Measurements from ENCODE around the gene CENPX.

The CENPX gene

GRCh38 chr17:82000803-82001570 is 21.7 kb downstream of the CENPX start:
- no peak overlapping the region for H3K4me3 ChIP-seq (ENCODE audit: extremely low read depth, insufficient read depth, low read length, poor library complexity, severe bottlenecking)
- WGBS, 2 experiments (ENCODE audit: insufficient coverage in 2 of 2) = 93% methylated on average over 17 to 31 of the region's 32 CpGs

GRCh38 chr17:81999976-82000802 is 22.5 kb downstream of the CENPX start:
- WGBS, 2 experiments (ENCODE audit: insufficient coverage in 2 of 2) = 89 to 93% methylated on average over 28 to 34 of the region's 36 CpGs
- peaks cover 13% of the 10 kb centered on the region for H3K36me3 ChIP-seq (ENCODE audit: control insufficient read depth, insufficient read depth, low read length)
- no peaks in the 10 kb centered on the region for H3K9me3 ChIP-seq (ENCODE audit: control insufficient read depth, low read length)
- no peak overlapping the region for H3K27ac ChIP-seq (ENCODE audit: low read depth, low read length, severe bottlenecking)
- no peak overlapping the region for H3K4me3 ChIP-seq (ENCODE audit: extremely low read depth, insufficient read depth, low read length, poor library complexity, severe bottlenecking)
- peaks cover 44% of the 10 kb centered on the region for H3K4me1 ChIP-seq (ENCODE audit: control insufficient read depth, insufficient read depth, low read length, poor library complexity, severe bottlenecking)

More at GRCh38 chr17:82000803-82001570, 21.7 kb downstream of the CENPX start:
- H3K27ac ChIP-seq (ENCODE audit: low read depth, low read length, severe bottlenecking) = no peak overlapping the region
- peaks cover 51% of the 10 kb centered on the region for H3K4me1 ChIP-seq (ENCODE audit: control insufficient read depth, insufficient read depth, low read length, poor library complexity, severe bottlenecking)
- H3K36me3 ChIP-seq (ENCODE audit: control insufficient read depth, insufficient read depth, low read length) = peaks cover 13% of the 10 kb centered on the region
- no peaks in the 10 kb centered on the region for H3K9me3 ChIP-seq (ENCODE audit: control insufficient read depth, low read length)

- H3K4me1 ChIP-seq (ENCODE audit: control insufficient read depth, insufficient read depth, low read length, poor library complexity, severe bottlenecking) = peaks cover 39% of the 10 kb centered on the region
- no peaks in the 10 kb centered on the region for H3K9me3 ChIP-seq (ENCODE audit: control insufficient read depth, low read length)
- peaks cover 18% of the 10 kb centered on the region for H3K36me3 ChIP-seq (ENCODE audit: control insufficient read depth, insufficient read depth, low read length)
- H3K27ac ChIP-seq (ENCODE audit: low read depth, low read length, severe bottlenecking) = no peak overlapping the region
- WGBS, 2 experiments (ENCODE audit: insufficient coverage in 2 of 2) = 95 to 96% methylated on average over 11 of the region's 12 CpGs
- no peak overlapping the region for H3K4me3 ChIP-seq (ENCODE audit: extremely low read depth, insufficient read depth, low read length, poor library complexity, severe bottlenecking)
These were observed 23.1 kb downstream of the CENPX start for GRCh38 chr17:81999587-81999975.

- no peaks in the 10 kb centered on the region for H3K9me3 ChIP-seq (ENCODE audit: control insufficient read depth, low read length)
- H3K4me1 ChIP-seq (ENCODE audit: control insufficient read depth, insufficient read depth, low read length, poor library complexity, severe bottlenecking) = peaks cover 33% of the 10 kb centered on the region
- WGBS, 2 experiments (ENCODE audit: insufficient coverage in 2 of 2) = 94 to 96% methylated on average over 11 to 13 of the region's 14 CpGs
- H3K4me3 ChIP-seq (ENCODE audit: extremely low read depth, insufficient read depth, low read length, poor library complexity, severe bottlenecking) = no peak overlapping the region
- no peak overlapping the region for H3K27ac ChIP-seq (ENCODE audit: low read depth, low read length, severe bottlenecking)
- peaks cover 18% of the 10 kb centered on the region for H3K36me3 ChIP-seq (ENCODE audit: control insufficient read depth, insufficient read depth, low read length)
These were observed 23.8 kb downstream of the CENPX start for GRCh38 chr17:81998691-81999438.

- Histone ChIP-seq H3K36me3 (ENCODE audit: control insufficient read depth, insufficient read depth, low read length) (peaks cover 18% of the 10 kb centered on the region), H3K4me1 (ENCODE audit: control insufficient read depth, insufficient read depth, low read length, poor library complexity, severe bottlenecking) (peaks cover 29% of the 10 kb centered on the region), H3K9me3 (ENCODE audit: control insufficient read depth, low read length) (no peaks in the 10 kb centered on the region), H3K27ac (ENCODE audit: low read depth, low read length, severe bottlenecking) (no peak overlapping the region), H3K4me3 (ENCODE audit: extremely low read depth, insufficient read depth, low read length, poor library complexity, severe bottlenecking) (no peak overlapping the region)
- 98 to 99% methylated on average over 4 to 6 of the region's 7 CpGs for WGBS, 2 experiments (ENCODE audit: insufficient coverage in 2 of 2)
These were observed 24.5 kb downstream of the CENPX start for GRCh38 chr17:81998212-81998611.

- 96 to 97% methylated on average over 24 to 28 of the region's 30 CpGs for WGBS, 2 experiments (ENCODE audit: insufficient coverage in 2 of 2)
- peaks cover 18% of the 10 kb centered on the region for H3K36me3 ChIP-seq (ENCODE audit: control insufficient read depth, insufficient read depth, low read length)
- H3K27ac ChIP-seq (ENCODE audit: low read depth, low read length, severe bottlenecking) = no peak overlapping the region
- peaks cover 28% of the 10 kb centered on the region for H3K4me1 ChIP-seq (ENCODE audit: control insufficient read depth, insufficient read depth, low read length, poor library complexity, severe bottlenecking)
- H3K9me3 ChIP-seq (ENCODE audit: control insufficient read depth, low read length) = no peaks in the 10 kb centered on the region
- no peak overlapping the region for H3K4me3 ChIP-seq (ENCODE audit: extremely low read depth, insufficient read depth, low read length, poor library complexity, severe bottlenecking)
These were observed 25.8 kb downstream of the CENPX start for GRCh38 chr17:81996757-81997441.

GRCh38 chr17:81996232-81996756 is 26.4 kb downstream of the CENPX start:
- Histone ChIP-seq H3K9me3 (ENCODE audit: control insufficient read depth, low read length) (no peaks in the 10 kb centered on the region), H3K4me1 (ENCODE audit: control insufficient read depth, insufficient read depth, low read length, poor library complexity, severe bottlenecking) (peaks cover 29% of the 10 kb centered on the region), H3K36me3 (ENCODE audit: control insufficient read depth, insufficient read depth, low read length) (peaks cover 18% of the 10 kb centered on the region), H3K27ac (ENCODE audit: low read depth, low read length, severe bottlenecking) (no peak overlapping the region), H3K4me3 (ENCODE audit: extremely low read depth, insufficient read depth, low read length, poor library complexity, severe bottlenecking) (no peak overlapping the region)
- 94 to 96% methylated on average over 21 to 23 of the region's 28 CpGs for WGBS, 2 experiments (ENCODE audit: insufficient coverage in 2 of 2)

GRCh38 chr17:81995463-81996231 is 27.0 kb downstream of the CENPX start:
- H3K27ac ChIP-seq (ENCODE audit: low read depth, low read length, severe bottlenecking) = no peak overlapping the region
- 94% methylated on average over 27 to 28 of the region's 29 CpGs for WGBS, 2 experiments (ENCODE audit: insufficient coverage in 2 of 2)

GRCh38 chr17:81994593-81995462 is 27.9 kb downstream of the CENPX start:
- Histone ChIP-seq H3K4me1 (ENCODE audit: control insufficient read depth, insufficient read depth, low read length, poor library complexity, severe bottlenecking) (peaks cover 17% of the 10 kb centered on the region), H3K4me3 (ENCODE audit: extremely low read depth, insufficient read depth, low read length, poor library complexity, severe bottlenecking) (no peak overlapping the region), H3K27ac (ENCODE audit: low read depth, low read length, severe bottlenecking) (no peak overlapping the region), H3K9me3 (ENCODE audit: control insufficient read depth, low read length) (no peaks in the 10 kb centered on the region), H3K36me3 (ENCODE audit: control insufficient read depth, insufficient read depth, low read length) (peaks cover 30% of the 10 kb centered on the region)
- WGBS, 2 experiments (ENCODE audit: insufficient coverage in 2 of 2) = 95 to 96% methylated on average over 27 to 36 of the region's 39 CpGs

More at GRCh38 chr17:81995463-81996231, 27.0 kb downstream of the CENPX start:
- Histone ChIP-seq H3K9me3 (ENCODE audit: control insufficient read depth, low read length) (no peaks in the 10 kb centered on the region), H3K36me3 (ENCODE audit: control insufficient read depth, insufficient read depth, low read length) (peaks cover 22% of the 10 kb centered on the region), H3K4me3 (ENCODE audit: extremely low read depth, insufficient read depth, low read length, poor library complexity, severe bottlenecking) (no peak overlapping the region), H3K4me1 (ENCODE audit: control insufficient read depth, insufficient read depth, low read length, poor library complexity, severe bottlenecking) (peaks cover 24% of the 10 kb centered on the region)
